HEK293 (cell line): Measurements from ENCODE around the gene BAD.

Experiments used
- CTCF ChIP-seq: fragments of 450-650 bp; formaldehyde crosslinking; IDR thresholded peaks from 2 replicates; pipeline ENCODE4 v1.5.1; 2016; ENCODE audit warnings: missing biosample characterization, missing genetic modification characterization
- GLIS1 ChIP-seq: fragments of 450-650 bp; formaldehyde crosslinking; IDR thresholded peaks from 2 replicates; pipeline ENCODE4 v1.5.1; 2016; ENCODE audit warnings: missing biosample characterization, missing genetic modification characterization
- REST ChIP-seq: fragments of 450-650 bp; formaldehyde crosslinking; IDR thresholded peaks from 2 replicates; pipeline ENCODE4 v1.5.1; 2016; ENCODE audit warnings: missing biosample characterization, missing genetic modification characterization
- TCF7L2 ChIP-seq: IDR thresholded peaks from 2 replicates; pipeline ENCODE4 v1.6.1; 2011; ENCODE audit warnings: low read depth, mild to moderate bottlenecking, inconsistent platforms, low read length, moderate library complexity, borderline replicate concordance
- YY1 ChIP-seq: fragments of 450-650 bp; formaldehyde crosslinking; IDR thresholded peaks from 2 replicates; pipeline ENCODE4 v1.5.1; 2018; ENCODE audit warnings: missing biosample characterization, missing genetic modification characterization
- ZBTB20 ChIP-seq: fragments of 450-650 bp; formaldehyde crosslinking; IDR thresholded peaks from 2 replicates; pipeline ENCODE4 v1.5.1; 2016; ENCODE audit warnings: missing biosample characterization, missing genetic modification characterization
- ZEB2 ChIP-seq: fragments of 450-650 bp; formaldehyde crosslinking; IDR thresholded peaks from 2 replicates; pipeline ENCODE4 v1.5.1; 2016; ENCODE audit warnings: missing biosample characterization, missing genetic modification characterization
- ZNF138 ChIP-seq: fragments of 450-650 bp; formaldehyde crosslinking; IDR thresholded peaks from 2 replicates; pipeline ENCODE4 v1.5.1; 2016; ENCODE audit warnings: missing biosample characterization, missing genetic modification characterization, borderline replicate concordance
- ZNF48 ChIP-seq: fragments of 450-650 bp; formaldehyde crosslinking; IDR thresholded peaks from 2 replicates; pipeline ENCODE4 v1.5.1; 2016; ENCODE audit warnings: missing biosample characterization, missing genetic modification characterization
- ZNF558 ChIP-seq: fragments of 450-650 bp; formaldehyde crosslinking; IDR thresholded peaks from 2 replicates; pipeline ENCODE4 v1.5.1; 2016; ENCODE audit warnings: missing biosample characterization, missing genetic modification characterization
- ZNF704 ChIP-seq: fragments of 450-650 bp; formaldehyde crosslinking; IDR thresholded peaks from 2 replicates; pipeline ENCODE4 v1.5.1; 2016; ENCODE audit warnings: missing biosample characterization, missing genetic modification characterization
- ZNF776 ChIP-seq: fragments of 450-650 bp; formaldehyde crosslinking; IDR thresholded peaks from 2 replicates; pipeline ENCODE4 v1.5.0; 2017; ENCODE audit warnings: missing biosample characterization, missing genetic modification characterization, borderline replicate concordance
- ZNF792 ChIP-seq: fragments of 450-650 bp; formaldehyde crosslinking; IDR thresholded peaks from 2 replicates; pipeline ENCODE4 v1.5.1; 2016; ENCODE audit warnings: missing biosample characterization, missing genetic modification characterization

GRCh38 chr11:64306563-64306875 lies 22.1 kb upstream of the BAD start:
- TF ChIP-seq ZEB2 (tag by site-specific recombination) (no peak), CTCF (tag by site-specific recombination) (no peak), YY1 (tag by site-specific recombination) (no peak), ZNF704 (tag by site-specific recombination) (no peak), TCF7L2 (no peak), ZNF558 (tag by site-specific recombination) (no peak), GLIS1 (no peak), ZBTB20 (tag by site-specific recombination) (no peak), ZNF792 (tag by site-specific recombination) (no peak), ZNF48 (tag by site-specific recombination) (no peak), ZNF138 (no peak), ZNF776 (tag by site-specific recombination) (no peak), REST (no peak)
